SK-N-SH (cell line): ENCODE results near the gene CEP44.

ENCODE experiments used
- CTCF ChIP-seq: fragments of 200-600 bp; sonication (generic); IDR thresholded peaks from 2 replicates; pipeline ENCODE4 v1.6.1; 2017; ENCODE audit warnings: antibody characterized with exemption, mild to moderate bottlenecking, moderate library complexity
- EZH2phosphoT487 ChIP-seq: fragments of 200-600 bp; sonication (generic); IDR thresholded peaks from 2 replicates; pipeline ENCODE4 v1.6.1; 2017; ENCODE audit warnings: low read depth, mixed run types, mild to moderate bottlenecking, antibody characterized with exemption, moderate library complexity, borderline replicate concordance
- FOXJ3 ChIP-seq: sonication (generic); formaldehyde crosslinking; IDR thresholded peaks from 2 replicates; pipeline ENCODE4 v1.5.1; 2020; ENCODE audit warnings: mild to moderate bottlenecking, missing genetic modification reagents
- GABPA ChIP-seq: IDR thresholded peaks from 2 replicates; pipeline ENCODE4 v1.4.0; 2012; ENCODE audit warnings: low read depth, mild to moderate bottlenecking
- MEF2A ChIP-seq: IDR thresholded peaks from 2 replicates; pipeline ENCODE4 v1.4.0; 2012; ENCODE audit warnings: low read depth, borderline replicate concordance
- PBX3 ChIP-seq: IDR thresholded peaks from 2 replicates; pipeline ENCODE4; 2012
- POLR2AphosphoS5 ChIP-seq: IDR thresholded peaks from 2 replicates; pipeline ENCODE4 v1.6.1; 2012; ENCODE audit warnings: low read depth, low read length
- RAD21 ChIP-seq: IDR thresholded peaks from 2 replicates; pipeline ENCODE4 v1.6.1; 2012; ENCODE audit warnings: mild to moderate bottlenecking, low read length
- REST ChIP-seq: IDR thresholded peaks from 2 replicates; pipeline ENCODE4 v1.6.1; 2012; ENCODE audit warnings: mild to moderate bottlenecking, low read depth, low read length, moderate library complexity
- RXRA ChIP-seq: IDR thresholded peaks from 2 replicates; pipeline ENCODE4 v1.4.0; 2012; ENCODE audit warnings: low read depth, mild to moderate bottlenecking, borderline replicate concordance
- TAF1 ChIP-seq: IDR thresholded peaks from 2 replicates; pipeline ENCODE4 v1.6.1; 2012; ENCODE audit warnings: low read depth, mild to moderate bottlenecking, low read length, moderate library complexity, borderline replicate concordance
- ZBTB33 ChIP-seq: IDR thresholded peaks from 2 replicates; pipeline ENCODE4 v1.4.0; 2012; ENCODE audit warnings: low read depth, borderline replicate concordance

GRCh38 chr4:174278467-174278866, 5.2 kb upstream of the CEP44 start:
- TF ChIP-seq ZBTB33 (no peak), TAF1 (no peak), CTCF (no peak), REST (no peak), RAD21 (no peak), PBX3 (no peak), MEF2A (no peak), EZH2phosphoT487 (no peak), POLR2AphosphoS5 (no peak), RXRA (no peak), GABPA (no peak), FOXJ3 (CRISPR knock-in tag) (no peak)
